Subcutaneous adipose tissue (tissue), 4 donors: ENCODE results near the gene URGCP. TPM values are rescaled to one million over a fixed set of nuclear protein-coding genes. Genes with fewer than 3 reads are reported as not detected.

ENCODE experiments used
- total RNA-seq, 4 donors: library from RNA; depleted of rRNA; stranded (reverse); fragments of >200 nt; gene quantifications; one replicate each; pipeline ENCODE4 v1.1.0, GENCODE V29; 2016
- TF ChIP-seq, protein P1 (sequence below): fragments of 450-650 bp; IDR thresholded peaks from one replicate; pipeline ENCODE4 v1.5.1; 2016; ENCODE audit warnings: low read depth, mild to moderate bottlenecking, control low read depth, antibody characterized with exemption, moderate library complexity

URGCP gene
- total RNA-seq, 4 donors from 2014 or later, result 16.7 to 29.1 (median 26.1) TPM

- TF ChIP-seq, protein P1, sequence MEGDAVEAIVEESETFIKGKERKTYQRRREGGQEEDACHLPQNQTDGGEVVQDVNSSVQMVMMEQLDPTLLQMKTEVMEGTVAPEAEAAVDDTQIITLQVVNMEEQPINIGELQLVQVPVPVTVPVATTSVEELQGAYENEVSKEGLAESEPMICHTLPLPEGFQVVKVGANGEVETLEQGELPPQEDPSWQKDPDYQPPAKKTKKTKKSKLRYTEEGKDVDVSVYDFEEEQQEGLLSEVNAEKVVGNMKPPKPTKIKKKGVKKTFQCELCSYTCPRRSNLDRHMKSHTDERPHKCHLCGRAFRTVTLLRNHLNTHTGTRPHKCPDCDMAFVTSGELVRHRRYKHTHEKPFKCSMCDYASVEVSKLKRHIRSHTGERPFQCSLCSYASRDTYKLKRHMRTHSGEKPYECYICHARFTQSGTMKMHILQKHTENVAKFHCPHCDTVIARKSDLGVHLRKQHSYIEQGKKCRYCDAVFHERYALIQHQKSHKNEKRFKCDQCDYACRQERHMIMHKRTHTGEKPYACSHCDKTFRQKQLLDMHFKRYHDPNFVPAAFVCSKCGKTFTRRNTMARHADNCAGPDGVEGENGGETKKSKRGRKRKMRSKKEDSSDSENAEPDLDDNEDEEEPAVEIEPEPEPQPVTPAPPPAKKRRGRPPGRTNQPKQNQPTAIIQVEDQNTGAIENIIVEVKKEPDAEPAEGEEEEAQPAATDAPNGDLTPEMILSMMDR, result no peak
These were observed 453 bp downstream of the URGCP start for GRCh38 chr7:43905956-43906330.

DNA sequence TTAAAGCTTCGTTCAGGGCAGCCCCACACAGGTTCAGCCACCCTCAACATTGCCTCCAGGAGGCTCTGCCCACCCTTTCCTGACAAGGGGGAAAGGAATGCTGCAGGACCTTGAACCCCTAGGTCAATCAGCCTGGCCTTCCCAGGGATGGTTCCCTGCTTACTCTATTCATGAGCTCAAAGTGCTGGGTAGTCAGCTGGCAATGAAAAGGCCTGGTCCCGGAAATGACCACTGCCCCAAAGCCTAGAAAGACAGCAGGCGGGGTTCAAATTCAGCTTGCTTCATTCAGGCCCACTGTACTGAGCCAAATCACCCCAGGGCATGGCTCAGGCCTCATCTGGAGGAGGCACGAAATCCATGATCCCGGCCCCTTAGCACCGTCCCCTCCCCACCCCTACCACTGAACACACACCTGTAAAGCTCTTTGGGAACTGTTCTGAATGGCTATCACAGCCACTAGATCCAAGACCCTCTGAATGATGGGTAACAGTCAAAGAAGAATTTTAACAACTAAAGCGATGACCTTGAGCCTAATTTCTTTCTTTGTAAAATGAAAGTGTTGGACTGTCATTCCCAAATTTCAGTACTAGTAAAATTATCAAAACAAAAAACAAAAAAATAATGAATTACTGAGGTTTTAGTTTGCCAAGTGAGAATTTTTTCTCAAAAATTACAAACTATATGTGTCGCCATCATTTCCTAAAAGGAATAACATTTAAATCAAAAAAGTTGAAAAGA lies 1.0 kb downstream of the URGCP start:
- TF ChIP-seq, protein P1, result no peak

- TF ChIP-seq, protein P1, result no peak
These were observed 1.7 kb downstream of the URGCP start for GRCh38 chr7:43904533-43905208.

DNA sequence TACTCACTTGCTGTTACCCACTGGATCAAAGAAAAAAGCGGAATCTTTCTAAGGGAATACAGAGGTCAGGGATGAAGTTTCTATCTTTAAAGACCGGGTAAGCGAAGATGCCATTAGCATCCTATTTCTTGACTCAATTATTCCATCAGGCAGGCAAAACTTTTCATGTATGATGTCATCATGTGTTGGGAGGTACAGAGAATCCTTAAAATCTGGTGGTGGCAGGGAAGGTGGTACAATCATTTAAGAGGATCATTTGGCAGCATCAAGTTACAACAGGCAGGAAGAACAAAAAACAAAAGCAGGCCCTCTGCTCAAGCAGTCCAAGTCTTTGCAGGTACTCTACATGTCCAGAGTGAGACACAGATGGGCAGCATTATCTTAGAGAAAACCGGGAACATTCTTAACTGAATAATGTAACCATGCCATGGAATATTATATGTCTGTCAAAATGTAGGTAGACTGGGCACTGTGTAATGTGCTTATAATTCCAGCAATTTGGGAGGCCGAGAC lies 3.8 kb downstream of the URGCP start:
- TF ChIP-seq, protein P1, result no peak

DNA sequence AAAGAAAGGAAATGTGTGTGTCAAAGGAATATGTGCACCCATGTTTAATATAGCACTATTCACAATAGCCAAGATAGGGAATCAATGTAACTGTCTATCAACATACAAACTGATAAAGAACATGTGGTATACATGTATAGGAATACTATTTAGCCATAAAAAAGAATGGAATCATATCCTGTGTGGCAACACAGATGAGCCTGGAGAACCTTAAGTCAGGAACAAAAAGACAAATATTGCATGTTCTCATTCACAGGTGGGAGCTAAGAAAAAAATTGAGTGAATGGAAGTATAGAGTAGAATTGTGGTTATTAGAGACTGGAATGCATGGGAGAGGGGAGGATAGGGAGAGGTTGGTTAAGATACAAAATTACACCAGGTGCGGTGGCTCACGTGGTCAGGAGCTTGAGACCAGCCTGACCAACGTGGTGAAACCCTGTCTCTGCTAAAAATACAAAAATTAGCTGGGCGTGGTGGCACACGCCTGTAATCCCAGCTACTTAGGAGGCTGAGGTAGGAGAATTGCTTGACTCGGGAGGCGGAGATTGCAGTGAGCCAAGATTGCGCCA lies 10.5 kb downstream of the URGCP start:
- TF ChIP-seq, protein P1, result no peak

GRCh38 chr7:43891069-43891955 lies 15.1 kb downstream of the URGCP start:
- TF ChIP-seq, protein P1, result no peak
